Stimulated activated CD8-positive, alpha-beta memory T cell treated with anti-CD3 and anti-CD28 coated beads, Interleukin-15, amount 100 ng/mL, for 1 hour (primary cell): ENCODE results near the gene NOM1.

Source experiments
- DNase-seq: peaks from one replicate; pipeline ENCODE4 v3.0.0-alpha.2; 2020; ENCODE audit warnings: low read depth

NOM1 gene

DNA sequence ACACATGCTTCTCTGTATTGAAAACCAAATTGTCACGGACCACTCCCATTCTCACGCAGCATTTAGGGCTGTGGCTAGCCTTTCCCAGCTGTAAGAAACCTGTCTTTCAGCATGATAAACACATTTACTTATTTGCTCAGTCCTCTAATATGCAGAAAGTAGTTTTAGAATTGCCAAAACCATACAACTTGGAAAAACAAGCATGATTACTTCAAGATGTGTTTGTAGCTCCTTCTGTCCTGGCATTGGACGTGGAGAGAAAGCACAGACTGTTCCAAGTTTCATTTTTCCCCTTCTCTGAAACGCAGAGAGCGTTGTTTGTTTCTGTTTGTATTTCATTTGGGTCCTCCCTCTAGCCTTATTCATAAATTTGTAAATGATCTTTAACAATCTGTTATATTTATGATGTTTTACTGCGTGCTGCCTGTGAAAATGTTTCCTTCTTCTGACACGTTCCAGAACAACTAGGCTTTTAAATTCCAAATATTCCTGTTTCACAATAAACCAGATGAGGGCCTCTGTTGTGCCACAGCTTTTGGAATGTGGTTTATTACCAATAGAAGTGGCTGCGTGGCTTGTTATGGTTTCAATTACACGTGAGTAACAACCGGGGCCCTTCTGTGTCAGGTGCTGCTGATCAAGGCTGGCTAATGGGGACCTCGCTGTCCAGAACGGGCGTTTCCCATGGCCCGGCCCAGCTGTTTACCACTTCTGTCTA lies 34.8 kb downstream of the NOM1 start:
- no peak for DNase-seq

DNA sequence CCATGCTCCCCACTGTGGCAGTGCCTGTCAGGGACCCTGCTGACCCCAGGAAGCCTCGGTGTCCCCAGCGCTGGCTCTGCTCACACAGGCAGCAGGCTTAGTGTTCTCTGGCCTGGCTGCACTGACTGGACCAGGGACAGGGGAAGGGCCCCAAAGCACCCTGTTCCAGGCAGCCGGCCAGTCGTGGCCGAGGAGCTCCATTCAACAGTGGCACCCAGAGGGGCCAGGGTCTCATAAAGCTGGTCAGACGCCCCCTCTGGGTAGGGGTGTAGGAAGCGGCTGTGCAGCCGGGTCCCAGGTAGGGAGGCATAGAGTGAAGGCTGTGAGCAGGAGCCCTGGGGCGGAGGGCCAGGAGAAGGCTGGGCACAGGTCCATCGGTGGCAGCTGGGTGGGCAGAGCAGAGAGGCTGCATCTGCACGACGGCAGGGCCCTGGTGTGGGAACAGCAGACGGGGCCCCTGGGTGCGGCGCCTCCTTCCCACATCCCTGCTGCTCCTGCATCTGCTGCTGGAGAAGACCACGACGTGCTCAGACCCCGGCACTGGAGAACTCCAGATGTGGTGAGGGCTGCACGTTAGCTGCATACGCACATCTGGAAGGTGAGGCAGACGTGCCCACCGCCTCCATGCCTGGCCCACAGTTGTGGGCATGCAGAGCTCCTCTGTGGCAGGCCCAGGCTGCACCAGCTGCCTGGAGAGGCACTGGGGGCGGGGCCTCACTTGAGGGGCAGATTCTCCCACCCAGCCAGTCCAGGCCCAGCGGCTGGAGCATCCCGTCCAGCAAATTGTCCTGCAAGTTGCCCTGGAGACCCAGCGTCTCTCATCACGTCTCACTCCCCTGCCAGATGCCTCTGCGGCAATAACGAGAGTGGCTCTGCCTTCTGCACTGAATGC lies 35.8 kb downstream of the NOM1 start:
- no peak for DNase-seq

- no peak for DNase-seq
Observed at GRCh38 chr7:156986378-156986777, 36.9 kb downstream of the NOM1 start.

DNA sequence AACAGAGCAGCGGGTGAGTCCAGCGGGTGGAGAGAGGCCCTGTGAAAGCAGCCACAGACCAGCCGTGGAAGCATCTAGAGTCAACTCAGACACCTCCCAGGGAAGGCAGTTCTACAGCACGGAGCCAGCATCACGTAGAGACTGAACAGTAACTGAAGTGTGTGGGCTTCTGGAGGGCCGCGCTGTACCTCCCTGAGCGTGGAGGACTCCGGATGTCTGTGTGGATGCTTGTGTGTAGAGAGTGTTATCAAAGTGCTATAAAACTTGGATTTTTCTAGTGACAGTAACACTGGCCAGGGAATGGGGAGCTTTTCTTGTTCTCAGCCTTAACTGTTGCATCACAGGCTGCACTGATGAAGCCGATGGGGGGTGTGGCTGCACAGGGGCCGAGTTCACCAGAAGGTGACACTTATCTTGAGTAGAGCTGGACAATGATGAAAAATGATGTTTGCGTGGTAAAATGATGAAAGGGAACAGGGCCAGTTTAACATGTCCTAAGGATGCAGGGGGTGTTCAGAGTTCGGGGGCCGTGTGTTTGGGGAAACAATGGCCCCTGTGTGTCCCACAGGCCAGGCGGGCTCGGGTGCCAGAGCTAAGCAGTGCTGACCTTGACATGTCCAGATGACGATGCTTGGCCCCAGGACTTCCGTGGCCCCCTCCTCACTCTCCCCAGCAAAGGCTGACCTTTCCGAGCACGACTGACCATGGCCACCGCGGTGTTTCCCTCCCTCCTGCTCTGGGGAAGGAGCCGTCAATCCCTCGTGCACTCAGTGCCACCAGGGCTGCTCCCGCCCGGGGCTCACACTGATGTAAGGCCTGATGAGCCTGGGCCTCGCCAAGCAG lies 39.1 kb downstream of the NOM1 start:
- DNase-seq, result no peak

DNA sequence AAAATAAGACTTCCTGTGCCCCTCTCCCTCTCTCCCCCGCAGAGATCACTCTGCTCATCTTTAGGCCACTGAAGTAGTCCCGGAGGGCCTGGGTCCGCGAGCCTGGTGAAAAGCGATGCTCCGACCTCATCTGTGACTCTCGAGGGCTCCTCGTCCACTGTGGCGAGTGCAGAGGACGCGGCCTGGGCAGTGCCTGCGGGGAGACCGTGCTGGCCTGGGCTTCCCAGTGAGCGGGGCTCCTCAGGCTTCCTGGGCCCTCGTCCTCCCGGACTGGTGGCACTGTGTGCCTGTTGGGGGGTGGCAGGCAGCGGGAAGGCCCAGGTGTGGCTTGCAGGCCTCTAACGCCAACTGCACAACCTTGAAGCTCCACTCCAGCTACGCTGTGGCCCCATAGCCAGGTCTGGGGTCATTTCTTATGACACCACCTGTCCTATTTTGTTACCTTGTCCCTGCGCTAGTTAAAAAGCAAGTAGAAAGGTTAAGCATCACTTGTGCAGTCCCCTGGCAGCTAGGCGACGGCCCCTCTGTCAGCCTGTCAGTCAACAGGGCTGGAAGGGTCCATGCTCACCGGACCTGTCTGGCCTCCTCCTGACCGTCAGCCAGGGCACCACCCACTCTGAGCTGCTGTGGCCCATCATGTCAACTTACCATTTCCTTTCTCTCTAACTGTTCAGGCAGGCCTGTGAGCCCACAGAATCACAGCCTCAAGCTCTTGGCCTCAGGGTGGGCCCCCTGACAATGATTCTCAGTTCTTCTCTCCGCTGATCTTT lies 40.4 kb downstream of the NOM1 start:
- no peak for DNase-seq

- no peak for DNase-seq
Observed at GRCh38 chr7:156993021-156993924, 43.8 kb downstream of the NOM1 start.

DNA sequence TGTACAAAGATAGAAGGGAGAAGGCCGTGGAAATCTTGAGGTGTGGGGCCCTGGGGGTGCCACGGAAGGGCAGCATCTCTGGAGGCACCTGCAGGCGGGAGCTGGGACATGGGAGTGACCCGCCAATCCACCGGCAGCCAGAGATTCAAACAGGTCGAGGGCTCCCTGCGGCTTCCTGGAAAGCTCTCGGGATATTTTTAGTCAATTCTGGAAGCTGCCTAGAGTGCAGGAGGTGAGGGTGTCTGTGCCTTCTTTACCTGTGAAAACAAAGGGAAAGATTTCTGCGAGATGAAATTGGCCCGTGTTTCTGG lies 44.4 kb downstream of the NOM1 start:
- no peak for DNase-seq

DNA sequence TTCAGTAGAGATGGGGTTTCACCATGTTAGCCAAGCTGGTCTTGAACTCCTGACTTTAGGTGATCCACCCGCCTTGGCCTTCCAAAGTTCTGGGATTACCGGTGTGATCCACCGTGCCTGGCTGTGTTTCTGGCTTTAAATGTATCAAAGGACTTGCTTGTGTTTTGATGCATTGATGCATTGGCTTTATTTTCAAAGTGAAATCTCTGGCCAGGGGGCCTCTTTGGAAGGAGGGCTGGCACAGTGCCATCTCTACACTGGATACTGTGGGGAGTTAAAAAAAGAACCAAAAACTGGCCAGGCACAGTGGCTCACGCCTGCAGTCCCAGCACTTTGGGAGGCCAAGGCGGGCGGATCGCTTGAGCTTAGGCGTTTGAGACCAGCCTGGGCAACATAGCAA lies 44.9 kb downstream of the NOM1 start:
- no peak for DNase-seq

- no peak for DNase-seq
Observed at GRCh38 chr7:156998988-156999957, 49.8 kb downstream of the NOM1 start.

DNA sequence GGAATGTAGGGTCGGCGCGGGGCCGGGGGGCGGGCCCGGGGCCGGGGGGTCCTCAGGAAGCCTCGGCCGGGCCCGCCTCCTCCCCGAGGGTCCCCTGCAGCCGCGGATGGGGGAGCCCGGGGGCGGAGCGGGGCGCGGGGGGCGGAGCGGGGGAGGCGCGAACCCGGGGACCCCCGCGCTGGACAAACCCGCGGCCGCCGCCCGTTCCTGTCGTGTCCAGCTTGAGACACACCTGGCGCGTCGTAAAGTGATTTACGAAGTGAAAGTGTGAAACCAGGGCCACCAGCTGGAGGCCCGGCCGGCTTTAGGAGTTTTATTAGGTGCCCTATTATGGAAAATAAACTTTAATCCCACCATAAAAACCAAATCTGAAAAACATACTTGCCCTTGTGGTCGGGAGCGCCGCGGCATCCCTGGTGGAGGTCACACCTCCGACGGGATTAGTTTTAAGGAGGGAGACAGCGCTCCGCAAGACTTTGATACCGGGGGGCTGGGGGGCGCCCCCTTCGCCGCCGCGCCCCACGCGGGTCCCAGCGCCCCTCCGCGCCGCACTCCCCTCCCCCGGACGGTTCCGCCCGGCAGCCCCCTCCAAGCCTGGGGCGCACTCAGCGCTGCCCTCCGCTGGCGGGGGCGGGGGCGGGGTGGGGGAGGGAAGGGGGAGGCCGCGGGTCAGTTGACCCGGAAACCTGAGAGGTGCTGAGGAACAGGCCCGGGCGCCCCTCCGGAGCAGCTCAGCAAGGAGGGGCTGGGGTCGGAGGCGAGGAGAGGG lies 50.6 kb downstream of the NOM1 start:
- DNase-seq, result no peak

DNA sequence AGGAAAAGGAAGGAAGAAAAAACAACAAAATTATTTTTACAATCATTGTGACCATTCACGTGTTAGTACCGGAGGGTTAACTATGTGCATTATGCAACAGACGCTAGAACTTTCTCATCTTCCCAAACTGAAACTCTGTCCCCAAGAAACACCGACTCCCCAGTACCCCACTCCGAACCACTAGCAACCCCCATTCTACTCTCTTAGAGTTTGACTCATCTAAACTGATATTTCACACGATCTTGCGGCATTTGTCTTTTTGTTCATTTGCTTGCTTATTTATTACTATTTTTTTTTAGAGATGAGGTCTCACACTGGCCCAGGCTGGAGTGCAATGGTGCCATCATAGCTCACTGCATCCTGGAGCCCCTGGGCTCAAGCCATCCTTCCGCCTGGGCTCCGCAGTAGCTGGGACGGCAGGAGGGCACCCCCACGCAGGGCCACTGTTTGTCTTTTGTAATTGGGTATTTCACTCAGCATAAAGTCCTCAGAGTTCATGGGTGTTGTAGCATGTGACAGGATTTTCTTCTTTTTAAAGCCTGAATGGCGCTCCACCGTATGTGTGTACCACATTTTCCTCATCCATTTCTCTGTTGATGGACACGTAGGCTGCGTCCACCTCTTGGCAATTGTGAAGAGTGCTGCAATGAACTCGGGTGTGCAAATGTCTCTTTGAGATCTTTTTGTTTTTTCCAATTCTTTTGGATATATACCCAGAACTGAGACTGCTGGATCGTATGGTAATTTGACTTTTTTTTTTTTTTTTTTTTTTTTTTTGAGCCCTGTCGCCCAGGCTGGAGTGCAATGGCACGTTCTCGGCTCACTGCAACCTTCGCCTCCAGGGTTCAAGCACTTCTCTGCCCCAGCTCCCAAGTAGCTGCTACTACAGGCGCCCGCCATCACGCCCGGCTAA lies 51.5 kb downstream of the NOM1 start:
- DNase-seq, result no peak

DNA sequence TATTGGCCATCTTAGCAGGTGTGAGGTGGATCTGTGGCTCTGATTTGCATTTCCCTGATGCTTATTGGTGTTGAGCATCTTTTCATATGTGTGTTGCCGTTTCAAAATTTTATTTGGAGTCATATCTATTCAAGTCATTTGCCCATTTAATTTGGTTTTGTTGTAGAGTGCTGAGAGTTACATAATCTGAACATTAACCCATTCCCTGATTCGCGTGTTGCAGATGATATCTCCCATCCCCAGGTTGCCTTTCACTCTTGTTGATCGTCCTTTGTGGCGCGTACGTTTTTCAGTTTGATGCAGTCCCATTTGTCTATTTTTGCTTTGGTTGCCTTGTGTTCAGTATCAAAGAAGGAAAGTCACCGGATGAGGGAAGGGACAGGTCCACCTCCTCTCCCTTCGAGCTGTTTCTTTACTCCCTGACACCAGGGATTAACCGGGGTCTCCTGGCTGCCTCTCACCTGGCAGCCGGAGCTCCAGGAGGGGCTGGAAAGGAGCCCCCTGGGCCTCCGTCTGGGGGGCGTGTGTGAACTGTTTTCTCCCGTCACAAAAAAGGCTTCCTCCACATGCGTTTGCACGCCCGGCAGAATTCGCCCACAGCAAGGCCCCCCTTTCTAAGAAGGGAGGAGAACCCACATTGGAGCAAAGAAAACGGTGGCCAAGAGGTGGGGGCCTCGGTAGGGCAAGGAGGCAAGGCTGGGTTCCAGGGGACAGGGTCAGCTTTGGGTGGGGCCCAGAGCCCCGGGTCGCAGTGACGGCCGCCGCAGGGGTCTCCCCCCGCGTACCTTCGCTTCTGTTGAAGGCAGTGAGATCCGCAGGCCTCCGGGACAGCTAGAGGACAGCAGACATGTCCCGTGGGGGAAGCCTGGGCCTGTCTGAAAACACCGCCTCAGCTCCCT lies 52.7 kb downstream of the NOM1 start:
- no peak for DNase-seq

DNA sequence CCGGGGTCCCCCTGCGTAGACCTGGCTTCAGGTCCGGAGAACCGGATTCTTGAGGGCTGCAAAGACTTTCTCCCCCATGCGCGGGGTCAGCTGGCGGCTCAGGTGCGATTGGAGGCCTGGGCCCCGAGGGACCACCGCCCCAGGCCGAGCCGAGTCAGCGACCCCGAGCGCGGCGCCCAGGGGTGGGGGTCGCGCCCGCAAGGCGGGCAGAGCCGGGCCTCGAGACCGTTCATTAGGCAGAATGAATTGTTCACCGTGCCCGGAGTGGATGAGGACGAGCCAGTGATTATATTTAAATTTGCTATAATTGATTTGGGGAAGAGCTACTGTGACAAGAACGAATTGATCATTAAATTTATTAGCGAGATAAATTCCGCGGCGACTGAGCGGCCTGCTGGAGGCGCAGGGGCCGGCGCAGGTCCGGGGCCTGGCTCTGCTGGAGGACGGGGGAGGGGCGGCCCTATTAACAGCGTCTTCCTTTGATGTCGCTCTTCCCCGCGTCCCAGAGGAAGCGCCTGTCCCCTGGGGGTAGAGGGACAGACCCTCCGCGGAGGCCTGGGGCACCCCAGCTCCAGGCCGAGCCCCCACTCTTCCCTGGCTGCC lies 53.4 kb downstream of the NOM1 start:
- DNase-seq, result no peak

DNA sequence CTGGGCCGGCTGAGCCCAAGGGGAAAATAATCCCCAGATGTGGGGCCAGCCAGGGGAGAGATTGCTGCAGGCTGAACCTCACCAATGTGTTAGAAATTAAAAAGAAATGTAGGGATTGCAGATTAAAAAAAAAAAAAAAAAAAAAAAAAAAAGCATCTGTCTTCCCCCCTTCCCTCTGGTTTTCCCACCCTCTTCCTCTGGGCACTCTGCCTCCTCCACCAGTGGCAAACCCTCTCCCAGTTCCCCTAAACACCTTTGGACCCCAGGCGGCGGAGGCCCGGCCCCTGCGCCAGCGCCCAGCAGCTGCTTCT lies 53.9 kb downstream of the NOM1 start:
- DNase-seq, result no peak

DNA sequence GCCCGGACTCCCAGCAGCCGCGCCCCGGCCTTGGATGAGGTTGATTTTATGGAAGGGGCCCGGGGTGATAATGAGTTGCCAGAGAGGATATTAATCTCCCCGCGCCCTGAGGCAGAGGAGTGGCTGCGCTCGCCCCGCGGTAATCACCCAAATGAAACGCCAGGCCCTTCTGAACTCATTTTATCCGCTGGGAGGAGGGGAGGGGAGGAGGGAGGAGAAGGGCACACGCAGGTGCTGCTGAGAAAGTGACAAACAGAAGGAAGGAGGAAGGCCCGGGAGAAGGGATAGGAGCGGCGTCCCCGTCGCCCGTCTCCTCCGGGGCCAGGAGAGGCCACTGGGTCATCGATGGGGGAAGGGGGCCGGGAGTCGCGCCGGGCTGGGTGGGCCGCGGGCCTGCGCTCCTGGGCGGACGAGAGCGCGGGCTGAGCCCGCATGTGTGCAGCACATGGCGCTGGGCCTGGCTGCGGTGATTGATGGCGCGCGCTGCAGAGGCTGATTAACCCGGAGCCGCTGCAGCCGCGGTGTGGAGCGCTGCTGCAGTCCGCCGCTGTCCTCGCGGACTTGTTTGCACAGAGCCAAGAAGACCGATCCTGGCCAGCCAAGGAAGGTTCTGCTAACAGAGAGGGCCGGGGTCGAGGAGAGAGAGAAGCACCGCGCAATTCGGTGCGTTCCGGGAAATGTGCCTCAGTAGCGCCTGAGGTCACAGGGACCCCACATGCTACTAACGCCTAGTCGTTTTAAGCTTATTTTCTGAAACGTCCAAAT lies 54.4 kb downstream of the NOM1 start:
- DNase-seq, result no peak
